Measurements from ENCODE around the gene SLC44A5.

The SLC44A5 gene

GRCh38 chr1:75170981-75171380, 439.9 kb downstream of the SLC44A5 start:
- no peak for DNase-seq

GRCh38 chr1:75170011-75170410, 440.9 kb downstream of the SLC44A5 start:
- DNase-seq, result no peak

GRCh38 chr1:75166821-75167220, 444.1 kb downstream of the SLC44A5 start:
- DNase-seq, result no peak

GRCh38 chr1:75165264-75165663, 445.6 kb downstream of the SLC44A5 start:
- DNase-seq, result no peak

GRCh38 chr1:75159154-75159553, 451.8 kb downstream of the SLC44A5 start:
- no peak for DNase-seq

Data from NCI-H1105 treated with DMSO at 0.1 percent for 48 hours (cell line).